Activated CD4-positive, alpha-beta T cell treated with anti-CD3 and anti-CD28 coated beads, Interleukin-2, amount 50 U/mL, for 16 hours (primary cell): ENCODE data around the gene SLC2A11.
"Not testable (repeated sequence)": the region's sequence is repeated elsewhere in the genome, so short reads cannot be mapped to it uniquely, and the experiment has no call there.

ENCODE experiments used
- DNase-seq: peaks from one replicate; pipeline ENCODE4 v3.0.0-alpha.2; 2020

SLC2A11 gene

GRCh38 chr22:23847991-23848864 lies 9.4 kb upstream of the SLC2A11 start:
- no peak for DNase-seq

GRCh38 chr22:23849009-23850006 lies 8.4 kb upstream of the SLC2A11 start:
- peak; percentile 83 for DNase-seq

DNA sequence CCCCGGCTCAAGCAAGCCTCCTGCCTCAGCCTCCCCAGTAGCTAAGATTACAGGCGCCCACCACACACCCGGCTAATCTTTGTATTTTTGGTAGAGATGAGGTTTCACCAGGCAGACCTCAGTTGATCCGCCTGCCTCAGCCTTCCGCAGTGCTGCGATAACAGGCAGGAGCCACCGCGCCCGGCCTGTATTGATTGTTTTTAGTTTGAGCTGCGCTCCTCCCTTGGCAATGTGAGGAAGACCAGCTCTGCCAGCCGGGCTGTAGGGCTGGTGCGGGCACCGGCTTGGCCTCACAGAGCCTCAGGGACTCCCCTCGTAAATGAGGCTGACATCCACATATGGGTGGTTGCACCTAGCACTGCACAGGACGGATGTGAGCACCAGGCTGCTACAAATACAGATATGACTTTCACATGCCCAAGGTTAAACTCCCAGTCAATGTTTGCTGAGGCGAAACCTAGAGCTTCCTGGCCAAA lies 7.5 kb upstream of the SLC2A11 start:
- no peak for DNase-seq

DNA sequence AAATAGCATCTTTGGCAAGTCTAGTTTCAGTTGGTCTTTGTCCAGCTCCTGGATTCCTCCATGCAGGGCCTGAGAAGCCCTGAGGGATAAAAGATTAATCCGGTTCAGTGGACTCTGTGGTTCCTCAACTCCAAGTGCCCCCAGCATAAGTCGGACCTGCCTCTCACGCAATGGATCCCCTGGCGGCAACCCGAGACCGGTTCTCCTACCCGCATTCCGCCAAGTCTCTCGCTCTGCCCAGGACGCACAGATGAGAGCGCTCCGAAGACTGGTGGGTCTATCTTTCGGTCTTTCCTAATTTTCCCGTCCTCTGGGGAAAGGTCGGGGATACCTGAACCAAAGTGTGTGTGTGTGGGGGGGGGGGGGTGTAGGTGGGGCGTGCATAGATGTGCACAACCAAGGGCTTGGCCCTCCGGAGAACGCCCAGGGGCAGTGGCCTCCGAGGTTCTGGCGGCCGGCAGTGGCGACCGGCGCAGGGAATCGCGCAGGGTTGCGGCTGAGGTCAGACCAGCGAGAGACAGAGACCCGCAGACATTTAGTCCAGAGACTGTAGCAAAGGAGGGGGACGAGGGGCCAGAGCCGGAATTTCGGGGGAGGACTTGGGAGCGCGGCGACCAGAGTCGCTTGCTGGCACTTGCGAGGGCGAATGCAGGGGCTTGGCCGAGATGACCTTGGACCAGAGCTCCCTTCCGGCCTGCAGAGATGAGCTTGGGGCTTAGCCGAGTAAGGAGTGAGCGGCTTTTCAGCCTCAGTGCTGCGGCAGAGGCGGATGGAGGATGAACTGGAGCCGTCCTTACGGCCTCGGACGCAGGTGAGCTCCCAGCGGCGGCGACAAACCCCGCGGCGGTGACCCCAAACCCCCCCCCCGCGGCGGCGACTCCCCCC lies 712 bp upstream of the SLC2A11 start:
- DNase-seq = no peak

DNA sequence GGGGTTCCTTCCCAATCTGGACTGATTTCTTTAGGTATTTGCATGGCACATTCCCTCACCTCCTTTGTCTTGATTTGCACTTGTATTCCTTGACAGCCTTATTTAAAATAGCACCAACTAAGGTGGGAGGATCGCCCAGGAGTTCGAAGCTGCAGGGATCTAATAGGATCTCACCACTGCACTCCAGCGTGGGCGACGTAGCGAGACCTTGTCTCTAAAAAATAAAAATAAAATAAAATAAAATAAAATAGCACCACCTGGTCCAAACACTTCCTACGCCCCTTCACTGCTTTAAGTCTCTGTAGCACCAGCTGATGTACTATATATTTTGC lies 775 bp downstream of the SLC2A11 start:
- DNase-seq = no peak

DNA sequence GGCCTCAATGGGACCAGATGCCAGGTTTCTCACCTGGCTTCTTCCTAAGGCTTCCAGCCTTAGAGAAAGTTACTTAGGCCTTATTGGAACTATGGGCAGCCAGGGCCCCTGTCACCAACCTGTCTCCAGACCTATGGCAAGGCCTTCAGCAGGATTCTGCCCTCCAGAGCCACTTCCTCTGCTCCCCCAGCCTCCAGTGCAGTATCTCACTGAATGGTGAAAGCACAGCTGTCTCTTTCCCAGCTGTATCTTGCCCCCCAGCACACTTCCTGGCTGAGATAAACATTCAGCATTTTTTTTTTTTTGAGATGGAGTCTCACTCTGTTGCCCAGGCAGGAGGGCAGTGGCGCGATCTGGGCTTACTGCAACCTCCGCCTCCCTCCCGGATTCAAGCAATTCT lies 1.5 kb downstream of the SLC2A11 start:
- DNase-seq = no peak

DNA sequence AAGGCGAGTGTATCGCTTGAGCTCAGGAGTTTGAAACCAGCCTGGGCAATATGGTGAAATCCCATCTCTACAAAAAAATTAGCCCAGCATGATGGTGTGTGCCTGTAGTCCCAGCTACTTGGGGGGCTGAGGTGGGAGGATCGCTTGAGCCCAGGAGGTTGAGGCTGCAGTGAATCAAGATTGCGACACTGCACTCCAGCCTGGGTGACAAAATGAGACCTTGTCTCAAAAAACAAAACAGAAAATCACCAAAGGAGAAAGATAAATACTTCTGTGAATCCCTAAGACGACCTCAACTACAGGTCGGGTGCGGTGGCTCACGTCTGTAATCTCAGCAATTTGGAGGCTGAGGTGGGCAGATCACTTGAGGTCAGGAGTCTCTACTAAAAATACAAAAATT lies 2.5 kb downstream of the SLC2A11 start:
- DNase-seq = not testable (repeated sequence)

GRCh38 chr22:23862103-23862502 lies 4.4 kb downstream of the SLC2A11 start:
- DNase-seq = peak; percentile 53

DNA sequence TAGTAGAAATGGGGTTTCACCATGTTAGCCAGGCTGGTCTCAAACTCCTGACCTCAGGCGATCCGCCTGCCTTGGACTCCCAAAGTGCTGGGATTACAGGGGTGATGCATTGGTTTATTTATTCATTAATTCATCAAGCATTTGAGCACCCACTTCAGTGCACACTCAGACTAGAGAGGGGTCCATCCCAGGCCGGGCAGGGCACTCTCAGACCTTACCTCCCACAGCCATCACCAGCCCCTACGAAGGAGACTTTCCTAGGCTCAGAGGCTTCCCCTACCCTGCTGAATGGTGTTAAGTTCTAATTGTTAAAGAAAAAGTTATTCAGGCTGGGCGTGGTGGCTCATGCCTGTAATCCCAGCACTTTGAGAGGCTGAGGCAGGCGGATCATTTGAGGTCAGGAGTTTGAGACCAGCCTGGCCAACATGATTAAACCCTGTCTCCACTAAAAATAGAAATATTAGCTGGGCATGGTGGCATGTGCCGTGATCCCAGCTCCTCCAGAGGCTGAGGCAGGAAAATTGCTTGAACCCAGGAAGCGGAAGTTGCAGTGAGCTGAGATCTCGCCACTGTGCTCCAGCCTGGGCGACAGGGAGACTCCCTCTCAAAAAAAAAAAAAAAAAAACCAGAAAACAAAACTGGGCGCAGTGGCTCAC lies 7.0 kb downstream of the SLC2A11 start:
- not testable (repeated sequence) for DNase-seq

DNA sequence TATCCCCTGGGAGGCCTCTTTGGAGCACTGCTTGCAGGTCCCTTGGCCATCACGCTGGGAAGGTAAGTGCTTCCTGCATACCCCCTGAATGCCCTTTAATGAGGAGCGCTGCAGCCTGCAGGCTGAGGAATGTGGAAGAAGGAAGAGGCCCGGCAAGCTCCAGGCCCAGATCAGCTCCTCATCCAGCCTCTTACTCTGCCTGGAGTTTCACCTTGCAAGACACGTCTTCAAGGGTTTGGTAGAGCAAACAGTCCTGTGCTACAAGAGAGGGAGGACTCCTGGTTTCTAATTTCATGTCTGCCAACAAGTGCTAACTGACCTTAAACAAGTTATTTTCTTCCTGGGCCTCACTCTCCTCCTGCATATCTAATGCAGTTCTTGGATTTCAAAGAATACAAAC lies 10.9 kb downstream of the SLC2A11 start:
- no peak for DNase-seq

DNA sequence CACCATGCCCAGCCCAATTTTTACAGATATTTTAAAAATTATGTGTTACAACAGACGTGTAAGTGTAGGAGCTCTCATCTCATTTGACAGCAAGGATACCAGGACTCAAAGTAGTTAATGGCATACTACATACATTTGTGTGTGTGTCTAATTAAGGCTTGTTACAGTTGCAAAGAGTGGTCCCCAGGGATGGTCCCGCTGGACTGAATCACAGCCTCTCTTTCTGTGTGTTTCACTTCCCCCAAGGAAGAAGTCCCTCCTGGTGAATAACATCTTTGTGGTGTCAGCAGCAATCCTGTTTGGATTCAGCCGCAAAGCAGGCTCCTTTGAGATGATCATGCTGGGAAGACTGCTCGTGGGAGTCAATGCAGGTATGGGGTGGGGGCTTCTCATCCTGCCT lies 17.2 kb downstream of the SLC2A11 start:
- no peak for DNase-seq

DNA sequence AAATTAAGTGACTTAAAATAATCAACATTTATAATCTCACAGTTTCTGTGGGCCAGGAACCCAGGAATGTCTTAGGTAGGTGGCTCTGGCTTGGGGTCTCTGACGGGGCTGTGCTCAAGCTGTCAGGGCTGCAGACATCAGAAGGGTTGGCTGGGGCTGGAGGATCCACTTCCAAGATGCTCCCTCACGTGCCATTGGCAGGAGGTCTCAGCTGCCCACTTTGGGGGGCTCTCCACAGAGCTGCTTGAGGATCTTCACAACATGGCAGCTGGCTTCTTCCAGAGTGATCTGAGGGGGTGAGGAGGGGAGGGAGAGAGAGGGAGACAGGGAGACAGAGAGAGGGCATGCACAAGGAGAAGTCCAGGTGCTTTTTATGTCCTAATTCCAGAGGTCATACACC lies 18.1 kb downstream of the SLC2A11 start:
- DNase-seq = no peak

DNA sequence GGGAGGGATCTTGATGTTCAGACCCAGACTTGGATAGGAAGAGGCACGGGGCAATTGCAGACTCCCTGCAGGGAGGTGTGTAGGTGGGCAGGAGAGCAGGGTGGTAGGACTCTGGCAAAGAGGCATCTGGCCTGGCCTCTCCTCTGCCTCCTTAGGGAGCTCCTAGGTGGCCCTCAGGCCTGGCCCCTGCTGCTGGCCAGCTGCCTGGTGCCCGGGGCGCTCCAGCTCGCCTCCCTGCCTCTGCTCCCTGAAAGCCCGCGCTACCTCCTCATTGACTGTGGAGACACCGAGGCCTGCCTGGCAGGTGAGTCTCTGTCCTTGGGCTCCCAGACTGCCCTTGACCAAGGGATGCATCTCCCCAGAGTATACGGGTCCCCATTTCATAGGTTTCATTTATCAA lies 19.9 kb downstream of the SLC2A11 start:
- DNase-seq = no peak

- DNase-seq = no peak
These were observed 20.5 kb downstream of the SLC2A11 start for GRCh38 chr22:23878219-23878618.

GRCh38 chr22:23882370-23882769 lies 24.7 kb downstream of the SLC2A11 start:
- no peak for DNase-seq

DNA sequence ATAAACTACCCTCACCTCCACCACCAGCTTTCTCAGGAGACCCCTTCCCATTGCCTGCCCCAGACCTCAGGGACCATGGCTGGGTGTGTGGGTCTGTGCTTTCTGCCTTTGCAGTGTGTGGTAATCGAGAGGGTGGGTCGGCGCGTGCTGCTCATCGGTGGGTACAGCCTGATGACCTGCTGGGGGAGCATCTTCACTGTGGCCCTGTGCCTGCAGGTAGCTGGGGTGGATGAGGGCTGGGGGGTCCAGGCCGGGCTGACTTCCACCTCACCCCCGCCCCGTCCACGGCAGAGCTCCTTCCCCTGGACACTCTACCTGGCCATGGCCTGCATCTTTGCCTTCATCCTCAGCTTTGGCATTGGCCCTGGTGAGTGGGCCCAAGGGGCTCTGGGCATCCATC lies 26.0 kb downstream of the SLC2A11 start:
- no peak for DNase-seq

GRCh38 chr22:23884140-23884539 lies 26.5 kb downstream of the SLC2A11 start:
- no peak for DNase-seq

DNA sequence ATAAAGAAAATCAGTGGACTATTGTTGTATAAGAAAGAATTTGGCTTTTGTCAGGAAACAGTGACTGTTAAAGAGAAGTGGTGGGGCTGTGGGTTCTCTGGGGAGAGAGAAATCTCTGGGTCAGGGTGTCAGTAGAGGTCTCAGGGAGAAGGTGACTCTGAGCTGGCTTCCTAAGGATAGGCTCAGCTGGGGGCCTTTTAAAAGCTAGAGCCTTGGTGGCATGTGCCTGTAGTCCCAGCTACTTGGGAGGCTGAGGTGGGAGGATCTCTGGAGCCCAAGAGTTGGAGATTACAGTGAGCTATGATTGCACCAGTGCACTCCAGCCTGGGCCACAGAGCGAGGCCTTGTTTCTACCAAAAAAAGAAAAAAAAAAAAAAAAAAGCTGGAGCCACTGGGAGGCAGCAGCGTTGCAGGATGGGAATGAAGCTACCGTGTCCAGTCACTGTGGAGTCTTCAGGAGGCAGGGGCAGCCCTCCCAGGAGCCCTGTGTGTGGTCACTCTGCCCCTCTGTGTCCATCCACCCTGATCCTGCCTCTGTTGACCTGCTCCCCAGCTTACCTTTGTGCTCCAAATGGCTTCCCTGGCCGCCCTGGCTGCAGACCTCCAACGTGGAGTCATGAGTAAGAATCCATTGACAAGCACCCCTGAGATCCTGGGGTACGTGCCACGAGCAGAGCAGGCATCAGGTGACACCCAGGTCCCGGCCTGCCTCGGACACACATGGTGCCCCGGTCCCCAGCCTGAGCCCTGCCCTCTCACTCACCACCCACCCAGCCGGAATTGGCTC lies 31.1 kb downstream of the SLC2A11 start:
- DNase-seq = no peak

DNA sequence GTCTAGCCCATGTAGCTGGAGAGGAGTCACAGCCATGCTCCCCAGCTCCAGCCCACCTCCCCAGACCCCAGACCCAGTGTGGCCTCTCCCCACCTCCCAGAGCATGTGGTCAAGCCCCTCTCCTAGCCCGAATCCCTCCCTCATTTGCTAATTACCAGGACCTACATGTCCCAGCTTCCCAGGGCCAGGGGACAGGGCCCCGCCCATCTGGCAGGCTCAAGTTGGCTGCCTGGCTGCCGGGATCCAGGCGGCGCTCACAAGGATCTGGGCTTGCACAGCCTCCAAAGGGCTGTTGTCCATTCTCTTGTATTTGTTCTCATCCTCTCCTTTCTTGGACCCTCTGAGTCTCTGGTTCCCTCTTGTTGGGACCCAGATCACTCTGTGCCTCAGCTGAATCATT lies 31.9 kb downstream of the SLC2A11 start:
- DNase-seq = no peak

GRCh38 chr22:23891726-23892125 lies 34.1 kb downstream of the SLC2A11 start:
- no peak for DNase-seq

GRCh38 chr22:23892130-23892529 lies 34.5 kb downstream of the SLC2A11 start:
- no peak for DNase-seq
